ENCODE results near the gene KCNJ11.

KCNJ11 gene

DNA sequence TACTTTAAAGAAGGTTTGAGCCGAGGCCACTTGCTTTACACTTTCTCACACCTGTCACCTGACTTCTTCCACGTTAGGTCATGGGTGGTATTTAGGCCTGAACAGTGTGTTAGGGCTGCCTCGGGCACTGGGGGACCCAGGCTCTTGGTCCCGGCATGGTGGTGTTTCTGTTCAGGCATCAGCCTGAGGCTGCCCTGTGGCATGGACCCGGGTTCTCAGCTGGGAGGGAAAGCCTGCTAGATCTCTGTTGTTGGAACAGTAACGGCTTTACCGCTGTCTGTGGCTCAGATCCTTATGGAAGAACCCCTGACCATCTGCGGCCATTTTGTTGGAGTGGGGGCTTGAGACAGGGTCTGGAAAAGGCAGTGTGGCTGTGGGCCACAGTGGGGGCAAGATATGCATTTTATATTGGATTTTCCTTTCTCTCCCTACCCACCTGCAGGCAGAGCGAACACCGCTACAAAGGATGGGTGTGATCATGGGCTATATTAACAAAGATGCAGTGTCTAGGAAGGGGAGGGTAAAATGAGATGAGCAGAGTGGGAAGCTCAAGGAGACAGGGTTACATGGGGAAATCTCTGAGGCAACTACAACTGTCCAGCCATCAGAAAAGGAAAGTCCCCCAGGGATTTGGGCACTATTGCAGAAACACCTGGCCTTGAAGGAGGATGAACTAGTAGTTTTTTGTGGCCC lies 1.6 kb upstream of the KCNJ11 start:
- no peak for DNase-seq

DNA sequence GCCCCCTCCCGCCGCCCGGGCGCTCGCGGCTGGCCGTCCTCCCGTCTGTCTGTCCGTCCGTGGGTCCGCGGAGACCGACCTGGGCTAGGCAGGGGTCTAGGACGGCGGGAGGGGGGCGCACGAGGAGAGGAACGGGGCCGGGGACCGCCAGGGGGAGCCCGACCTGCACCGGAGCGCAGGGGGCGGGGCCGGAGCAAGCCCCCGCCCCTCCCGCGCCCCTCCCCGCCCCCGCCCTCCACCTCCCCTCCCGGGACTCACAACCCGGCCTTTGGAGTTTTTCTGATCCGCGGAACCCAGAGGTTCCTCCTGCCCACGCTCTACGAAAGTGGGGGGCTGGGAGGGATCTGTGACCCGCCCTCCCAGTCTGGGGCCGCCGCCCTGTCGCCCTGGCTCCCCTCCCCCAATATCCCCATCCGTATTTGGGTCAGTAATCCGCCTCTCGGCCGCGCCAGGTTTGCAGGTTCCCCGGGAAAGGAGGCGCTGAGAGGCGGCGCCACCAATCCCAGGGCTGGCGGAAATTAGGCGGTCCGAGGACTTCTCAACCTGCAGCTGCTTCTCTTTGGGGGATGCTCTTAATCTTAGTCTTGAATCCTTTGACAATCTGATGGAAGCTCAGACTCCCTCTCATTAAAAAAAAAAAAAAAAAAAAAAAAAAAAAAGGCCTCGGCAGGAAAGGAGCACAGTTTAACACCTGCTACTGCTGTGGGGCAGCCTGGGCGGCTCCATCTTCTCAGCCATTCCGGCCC lies 925 bp upstream of the KCNJ11 start:
- DNase-seq: peak; percentile 56

DNA sequence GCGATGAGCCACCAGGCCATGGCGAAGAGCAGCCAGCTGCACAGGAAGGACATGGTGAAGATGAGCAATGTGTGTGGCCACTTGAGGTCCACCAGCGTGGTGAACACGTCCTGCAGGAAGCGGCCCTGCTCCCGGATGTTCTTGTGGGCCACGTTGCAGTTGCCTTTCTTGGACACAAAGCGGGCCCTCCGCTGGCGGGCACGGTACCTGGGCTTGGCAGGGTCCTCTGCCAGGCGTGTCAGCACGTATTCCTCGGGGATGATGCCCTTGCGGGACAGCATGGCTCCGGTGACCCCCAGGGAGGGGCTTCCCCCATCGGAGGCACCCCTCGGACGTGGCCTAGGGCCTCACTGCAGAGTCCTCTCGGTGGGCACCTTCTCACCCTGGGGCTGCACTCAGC lies 648 bp downstream of the KCNJ11 start:
- no peak for DNase-seq

DNA sequence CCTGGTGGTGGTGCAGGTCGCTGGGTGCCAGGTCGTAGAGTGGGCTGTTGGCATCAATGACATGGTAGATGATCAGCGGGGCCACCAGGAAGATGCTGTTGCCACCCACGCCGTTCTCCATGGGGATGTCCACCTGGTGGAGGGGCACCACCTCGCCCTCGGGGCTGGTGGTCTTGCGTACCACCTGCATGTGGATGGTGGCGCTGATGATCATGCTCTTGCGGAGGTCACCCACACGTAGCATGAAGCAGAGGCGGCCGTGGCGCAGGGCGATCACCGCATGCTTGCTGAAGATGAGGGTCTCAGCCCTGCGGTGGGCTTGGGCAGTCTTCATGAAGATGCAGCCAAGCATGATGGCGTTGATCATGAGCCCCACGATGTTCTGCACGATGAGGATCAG lies 1.2 kb downstream of the KCNJ11 start:
- DNase-seq: no peak

DNA sequence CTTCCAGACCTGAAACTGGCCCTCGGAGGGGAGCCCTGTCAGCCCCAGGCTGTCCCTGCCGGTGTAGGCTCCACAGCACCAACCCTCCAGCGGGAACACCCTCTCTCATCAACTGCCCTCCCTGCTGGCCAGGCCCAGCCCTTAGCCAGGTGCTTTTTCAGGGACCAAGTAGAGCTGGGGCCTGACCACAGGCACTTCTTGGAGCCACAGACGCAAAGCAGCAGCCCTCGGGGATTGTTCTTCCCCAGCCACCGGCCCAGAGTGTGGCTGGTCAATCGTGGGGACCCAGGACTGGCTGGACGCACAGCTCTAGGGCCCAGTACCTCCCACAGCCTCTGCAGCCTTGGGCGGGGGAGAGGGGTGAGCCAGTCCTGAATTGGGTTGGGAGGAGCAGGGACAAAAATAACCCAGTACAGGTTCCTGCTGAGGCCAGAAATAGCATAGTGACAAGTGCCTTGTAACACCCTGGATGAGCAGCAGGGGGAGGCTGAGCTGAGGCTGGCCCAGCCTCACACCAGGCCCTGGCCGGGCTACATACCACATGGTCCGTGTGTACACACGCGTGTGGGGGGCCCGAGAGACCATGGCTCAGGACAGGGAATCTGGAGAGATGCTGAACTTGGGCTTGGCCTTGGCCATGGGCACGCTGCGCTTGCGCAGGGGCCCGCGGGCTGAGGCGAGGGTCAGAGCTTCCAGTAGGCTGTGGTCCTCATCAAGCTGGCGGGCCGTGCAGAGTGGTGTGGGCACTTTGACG lies 2.0 kb downstream of the KCNJ11 start:
- peak; percentile 52 for DNase-seq

DNA sequence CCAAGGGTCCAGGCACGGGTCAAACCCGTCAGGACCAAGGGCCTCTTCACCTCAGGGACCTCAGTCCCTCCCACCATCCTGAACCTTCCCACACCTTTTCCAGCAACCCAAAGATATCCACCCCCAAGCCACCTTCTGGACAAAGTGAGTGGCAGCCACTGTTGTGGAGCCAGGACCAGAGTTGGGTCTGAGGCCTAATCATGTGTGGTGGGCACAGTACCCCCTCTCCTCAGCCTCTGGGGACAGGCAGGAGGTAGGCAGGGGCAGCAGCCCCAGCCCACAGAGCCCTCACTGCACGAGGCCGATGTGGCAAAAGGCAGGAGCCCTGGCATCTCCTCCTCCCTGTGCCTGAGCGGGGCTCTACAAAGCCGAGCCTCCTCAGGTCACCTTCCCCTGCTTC lies 2.5 kb downstream of the KCNJ11 start:
- DNase-seq: no peak

DNA sequence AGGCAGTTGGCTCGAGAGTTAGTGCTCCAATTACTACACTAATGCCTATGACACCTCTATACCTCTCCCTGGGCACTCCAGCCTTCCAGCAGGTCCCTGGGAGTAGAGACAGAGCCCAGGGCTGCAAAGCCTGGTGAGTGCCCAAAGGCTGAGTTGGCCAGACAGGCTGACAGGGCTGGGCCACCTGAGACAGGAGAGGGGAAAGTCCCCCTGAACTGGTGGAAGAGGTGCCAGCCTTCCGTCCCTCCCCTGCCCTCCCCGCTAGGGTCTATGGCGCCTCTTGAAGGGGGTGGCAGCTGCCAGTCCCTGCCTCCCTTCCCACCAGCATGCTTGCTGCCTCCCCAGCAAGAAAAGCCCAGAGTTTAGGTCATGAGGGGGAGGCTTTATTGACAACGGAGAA lies 3.0 kb downstream of the KCNJ11 start:
- DNase-seq: no peak

DNA sequence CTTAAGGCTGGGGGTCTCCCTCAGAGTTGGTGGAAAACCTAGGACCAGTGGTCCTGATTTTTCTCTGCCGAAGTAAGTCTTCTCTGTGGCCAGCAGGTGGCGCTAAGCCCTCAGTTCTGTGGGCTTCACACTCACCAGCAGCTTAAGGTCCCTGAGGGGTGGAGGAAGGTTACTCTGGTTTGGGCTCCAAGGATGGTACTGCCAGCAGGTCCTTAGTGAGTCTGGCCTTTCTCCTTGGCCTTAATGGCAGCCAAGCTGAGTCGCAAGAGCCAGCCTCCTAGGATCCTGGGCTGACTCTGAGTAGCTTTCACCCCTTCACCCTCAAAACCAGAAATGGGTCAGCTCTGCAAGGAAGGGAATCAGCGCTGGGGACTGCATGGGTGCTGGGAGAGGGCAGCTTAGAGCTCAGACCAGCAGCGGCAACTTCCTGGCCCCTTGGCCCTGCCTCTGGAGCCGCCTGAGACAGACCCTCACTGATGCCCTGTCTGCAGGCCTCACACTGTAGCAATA lies 4.4 kb downstream of the KCNJ11 start:
- peak; percentile 85 for DNase-seq

DNA sequence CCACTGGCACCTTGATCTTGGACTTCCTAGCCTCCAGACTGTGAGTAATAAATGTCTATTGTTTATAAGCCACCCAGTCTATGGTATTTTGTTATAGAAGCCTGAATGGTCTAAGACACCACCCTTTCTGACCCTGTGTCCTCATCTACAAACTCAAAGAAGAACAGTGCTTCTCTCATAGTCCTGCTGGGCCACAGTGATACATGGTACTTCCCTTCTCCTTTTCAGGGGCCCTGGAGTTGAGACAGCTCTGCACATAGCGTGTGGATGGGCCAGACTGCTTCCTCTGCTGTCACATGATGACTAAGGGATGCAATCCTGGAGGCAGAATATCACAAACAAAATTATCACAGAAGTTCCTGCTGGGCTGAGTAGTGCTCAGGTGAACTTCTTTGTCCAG lies 5.0 kb downstream of the KCNJ11 start:
- no peak for DNase-seq

DNA sequence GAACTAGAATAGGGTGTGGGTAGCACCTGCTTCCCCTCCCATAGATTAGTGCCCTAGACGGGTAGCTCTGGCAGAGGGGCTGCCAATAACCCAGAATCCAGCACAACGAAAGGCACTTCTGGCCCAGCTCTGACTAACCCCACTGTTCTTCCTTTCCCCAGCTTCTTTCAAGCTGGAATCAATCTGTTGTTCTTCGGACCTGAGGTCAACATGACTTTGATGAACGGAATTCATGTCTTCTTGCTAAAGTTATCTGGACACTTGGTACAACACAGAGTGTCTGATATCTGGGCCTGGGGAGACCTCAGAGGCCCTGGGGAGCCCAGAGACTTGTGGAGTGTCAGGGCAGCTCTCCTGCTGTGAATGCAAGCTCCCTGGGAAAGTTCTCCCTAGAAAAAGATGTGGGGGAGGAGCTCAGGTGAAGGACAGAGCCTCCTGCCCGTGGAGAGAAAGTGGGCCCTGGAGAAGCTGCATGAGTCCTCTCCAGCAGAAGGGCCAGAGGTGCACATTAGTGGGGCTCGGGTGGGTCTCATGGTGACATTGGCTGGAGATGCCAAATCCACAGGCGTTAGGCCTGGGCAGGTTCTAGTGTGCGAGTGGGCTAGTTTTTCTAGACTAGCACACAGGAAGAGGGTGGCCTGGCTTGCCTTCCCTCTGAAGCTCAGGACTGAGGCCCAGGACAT lies 6.3 kb downstream of the KCNJ11 start:
- DNase-seq: no peak

DNA sequence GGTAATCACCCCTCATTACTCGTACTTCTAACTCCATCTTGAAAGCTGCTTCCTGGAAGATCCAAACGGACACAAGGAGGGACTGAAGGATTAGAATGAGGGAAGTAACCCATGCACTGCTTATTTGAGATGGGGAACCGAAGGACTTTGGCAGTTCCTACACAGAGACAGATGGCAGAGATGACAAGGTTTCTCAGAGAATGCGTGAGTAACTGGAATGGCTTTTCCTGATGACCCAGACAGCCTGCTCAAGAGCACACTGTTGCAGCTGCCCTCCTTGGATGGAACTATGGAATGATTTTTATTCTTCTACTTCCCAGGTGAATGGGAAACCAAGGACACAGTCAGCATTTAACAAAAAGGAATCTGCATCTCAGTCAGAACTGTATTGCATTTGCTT lies 7.3 kb downstream of the KCNJ11 start:
- DNase-seq: no peak

DNA sequence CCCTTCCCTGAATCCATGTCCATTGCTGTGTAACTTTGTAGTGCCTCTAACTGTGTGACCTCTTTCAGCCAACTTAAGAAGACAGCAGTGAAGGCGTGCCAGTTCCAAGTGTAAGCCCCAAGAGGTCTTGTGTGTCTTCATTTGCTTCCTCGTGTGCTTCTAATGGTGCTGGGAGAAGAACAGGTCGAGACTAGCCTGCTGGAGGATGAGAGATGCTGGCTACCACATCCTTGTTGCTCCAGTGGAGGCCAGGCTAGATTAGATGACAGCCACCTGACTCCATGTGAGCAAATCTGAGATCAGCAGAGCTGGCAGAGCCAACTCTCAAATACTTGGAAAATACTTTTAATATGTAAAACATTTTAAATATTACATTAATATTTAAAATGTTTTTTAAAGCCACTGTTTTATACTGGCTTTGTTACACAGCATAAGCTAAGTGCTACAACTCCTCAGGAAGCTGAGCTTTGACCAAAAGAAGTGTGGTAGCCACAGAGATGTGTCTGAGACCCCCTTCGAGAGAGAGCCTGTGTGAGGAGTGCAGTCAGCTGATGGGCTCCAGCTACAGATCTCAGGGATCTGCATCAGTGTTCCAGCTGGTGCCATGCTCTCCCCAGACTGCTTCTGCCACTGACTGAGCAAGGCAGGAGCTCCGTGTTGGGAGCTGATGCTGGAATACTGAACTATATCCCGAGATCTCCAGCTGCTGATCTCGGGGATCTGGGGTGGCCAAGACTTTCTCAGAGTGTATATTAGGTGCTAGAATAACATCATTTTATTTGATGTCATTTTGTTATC lies 8.9 kb downstream of the KCNJ11 start:
- DNase-seq: no peak

DNA sequence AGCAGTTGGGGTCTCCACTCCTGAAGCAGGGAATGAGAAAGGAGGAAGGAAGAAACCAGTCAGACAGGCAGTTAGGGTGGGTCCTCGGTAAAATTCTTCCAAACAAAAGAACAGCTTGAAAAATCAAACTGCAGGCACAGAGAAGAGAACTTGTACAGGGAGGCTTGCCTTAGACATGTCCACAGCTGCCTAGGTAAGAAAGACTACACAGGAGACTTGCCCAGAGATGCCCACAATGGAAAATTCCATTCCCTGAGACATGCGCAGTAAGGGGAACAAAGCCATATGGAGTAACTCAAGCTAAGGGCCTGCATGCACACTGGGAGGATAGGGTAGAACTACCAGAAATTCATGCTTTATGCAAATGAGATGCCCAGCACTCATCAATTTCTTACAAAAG lies 9.8 kb downstream of the KCNJ11 start:
- DNase-seq: no peak

DNA sequence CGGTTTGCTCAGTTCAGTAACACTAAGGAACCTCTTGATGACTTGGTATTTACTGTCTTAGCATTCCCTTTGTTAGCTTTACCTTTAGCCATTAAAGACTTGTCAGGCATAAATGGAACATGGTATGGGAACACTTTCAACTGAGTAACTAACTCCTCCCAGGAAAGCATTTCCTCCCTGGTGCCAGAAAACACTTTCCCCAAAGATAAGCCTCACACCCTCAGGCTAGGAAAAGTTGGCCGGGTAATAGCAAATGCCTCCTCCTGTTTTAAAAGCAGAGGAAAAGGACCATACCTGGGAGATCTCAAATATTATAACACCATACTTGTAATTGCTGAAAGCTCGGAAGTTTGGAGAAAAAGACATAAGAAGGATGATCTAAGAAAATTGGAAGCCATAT lies 12.0 kb downstream of the KCNJ11 start:
- no peak for DNase-seq

DNA sequence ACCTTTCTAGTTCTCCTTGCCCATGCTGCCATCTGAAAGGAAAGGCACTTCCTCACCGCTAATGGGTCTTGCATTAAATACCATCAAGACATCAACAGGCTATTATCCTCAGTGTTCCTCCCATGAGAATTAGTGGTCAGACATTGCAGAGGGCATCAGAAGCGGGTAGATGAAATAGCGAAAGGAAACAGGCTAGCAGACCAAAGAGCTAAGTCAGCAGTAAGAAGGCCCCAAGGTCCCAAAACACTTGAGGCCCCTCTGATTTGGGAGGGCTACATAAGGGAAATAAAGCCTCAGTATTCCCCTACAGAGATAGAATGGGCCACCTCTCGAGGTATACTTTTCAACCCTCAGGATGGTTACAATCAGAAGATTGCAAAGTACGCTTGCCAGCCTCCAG lies 12.9 kb downstream of the KCNJ11 start:
- DNase-seq: no peak

DNA sequence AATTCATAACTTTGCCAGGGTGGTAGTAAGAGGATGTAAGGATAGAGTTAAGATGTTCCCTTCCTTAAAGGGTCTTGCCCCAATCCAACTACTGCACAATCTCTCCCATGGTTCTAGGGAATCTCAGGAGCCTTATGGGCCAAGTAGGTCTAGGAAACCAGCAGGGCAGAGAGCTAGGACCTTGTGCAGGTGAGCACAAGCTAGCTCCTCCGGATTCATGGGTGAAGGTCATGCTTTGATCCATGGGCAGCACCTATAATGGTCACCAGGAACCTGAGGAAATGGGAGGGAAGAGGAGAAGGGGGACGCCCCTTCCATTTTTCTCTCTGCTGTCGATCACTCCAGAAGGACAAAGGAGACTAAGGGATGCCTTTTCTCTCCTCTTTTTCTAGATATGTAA lies 16.8 kb downstream of the KCNJ11 start:
- no peak for DNase-seq

DNA sequence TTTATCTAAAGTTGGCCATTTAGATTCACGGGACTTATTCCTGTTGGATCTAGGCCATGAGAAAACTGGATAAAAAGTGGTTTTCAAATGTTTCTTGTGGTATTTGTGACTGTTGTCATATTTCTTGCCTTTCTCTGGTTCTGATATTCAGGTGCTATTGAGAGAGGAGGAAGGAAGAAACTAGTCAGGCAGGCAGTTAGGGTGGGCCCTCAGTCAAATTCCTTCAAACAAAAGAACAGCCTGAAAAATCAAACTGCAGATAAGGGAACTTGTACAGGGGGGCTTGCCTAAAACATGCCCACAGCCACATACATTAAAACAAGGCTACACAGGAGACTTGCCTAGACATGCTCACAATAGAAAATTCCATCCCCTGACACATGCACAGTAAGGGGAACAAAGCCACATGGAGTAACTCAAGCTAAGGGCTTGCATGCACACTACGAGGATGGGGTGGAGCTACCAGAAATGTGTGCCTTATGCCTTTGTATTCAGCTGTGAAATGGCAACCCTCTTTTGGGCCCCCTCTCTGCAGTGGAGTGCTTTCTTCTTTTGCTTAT lies 18.7 kb downstream of the KCNJ11 start:
- DNase-seq: no peak

DNA sequence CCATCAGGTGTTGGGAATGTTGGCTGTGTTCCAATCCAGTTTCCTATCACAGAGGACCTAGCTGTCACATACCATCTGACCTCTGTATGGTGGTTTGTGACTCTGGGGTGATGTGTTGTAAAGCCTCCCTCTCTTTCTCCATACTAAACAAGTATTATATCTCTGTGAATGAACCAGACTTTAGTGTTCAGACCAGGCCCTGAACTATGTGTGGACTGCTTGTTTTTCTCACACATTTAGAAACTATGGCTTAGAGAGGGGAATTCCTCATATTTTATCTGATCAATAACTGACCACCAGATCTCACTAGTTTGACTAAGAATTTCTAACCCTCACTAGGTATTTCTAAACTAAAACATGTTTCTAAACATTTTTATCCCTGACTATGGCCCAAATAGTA lies 19.4 kb downstream of the KCNJ11 start:
- DNase-seq: no peak

DNA sequence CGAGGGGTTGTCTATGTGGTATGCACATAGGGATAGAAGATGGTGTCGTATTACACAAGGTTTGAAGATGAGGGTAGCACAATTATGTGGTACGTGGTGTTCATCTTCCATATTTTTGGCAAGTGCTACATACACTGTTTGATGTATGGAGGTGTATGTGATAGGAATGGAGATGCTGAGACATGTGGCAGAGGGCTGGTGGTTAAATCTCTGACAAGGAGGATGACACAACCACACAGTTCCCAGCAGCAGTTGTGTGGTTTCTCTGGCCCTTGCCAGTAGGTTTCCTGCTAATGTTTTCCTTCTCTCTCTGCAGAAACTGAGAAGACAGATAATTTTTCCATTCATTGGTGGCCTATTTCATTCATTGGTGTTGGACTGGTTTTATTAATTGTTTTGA lies 19.9 kb downstream of the KCNJ11 start:
- DNase-seq: no peak

DNA sequence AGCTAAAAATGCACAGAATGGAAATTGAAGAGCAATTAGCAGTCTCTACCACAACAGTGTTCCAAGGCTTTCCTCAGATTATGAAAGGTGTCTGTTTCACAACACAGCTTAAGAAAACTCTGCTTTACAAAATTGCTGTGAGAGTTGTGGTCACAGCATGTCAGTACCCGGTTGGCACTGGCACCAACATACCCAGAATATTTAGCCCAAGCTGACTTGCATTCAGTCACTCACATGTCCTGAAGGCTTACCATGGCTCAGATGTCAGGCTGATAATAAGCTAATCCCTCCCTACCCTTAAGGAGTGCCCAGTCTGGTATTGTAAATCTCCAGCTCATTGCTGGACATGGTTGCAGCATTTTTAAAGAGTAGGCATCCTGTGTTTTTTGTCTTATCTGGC lies 22.0 kb downstream of the KCNJ11 start:
- no peak for DNase-seq

DNA sequence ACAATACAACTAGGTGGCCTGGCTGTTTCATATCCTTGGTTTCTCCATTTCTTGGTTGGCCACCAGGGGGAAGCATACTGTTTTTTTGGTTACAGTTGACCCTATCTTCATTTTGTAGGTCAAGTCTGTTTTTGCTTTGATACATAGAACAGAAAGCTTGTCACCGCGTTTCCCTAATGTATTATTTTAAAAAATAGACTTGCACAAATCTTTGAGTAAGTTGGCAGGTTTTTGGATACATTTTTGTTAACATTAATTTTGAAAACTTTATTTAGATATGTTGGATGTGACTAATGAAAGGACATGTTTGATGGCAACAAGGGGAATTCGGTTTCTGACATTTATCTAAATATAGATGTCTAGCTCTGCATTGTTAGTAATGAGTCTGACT lies 33.9 kb downstream of the KCNJ11 start:
- DNase-seq: peak; percentile 54
